HG02678 (cell line): ENCODE results near the gene CCDC70.
"Not testable (repeated sequence)": the region's sequence is repeated elsewhere in the genome, so short reads cannot be mapped to it uniquely, and the experiment has no call there.

Experiments
- ATAC-seq: cut with Tn5 transposase; IDR thresholded peaks from one replicate; pipeline ENCODE4 v1.9.1; 2021; ENCODE audit warnings: mild to moderate bottlenecking, moderate library complexity; ENCODE audit not compliant: unreplicated experiment

Gene CCDC70

GRCh38 chr13:51861723-51862300, at the start of gene CCDC70:
CCDC70 (plus strand) TSS chr13:51861969; CDS start chr13:51865412, 3,443 bp downstream.
- ATAC-seq = no peak

GRCh38 chr13:51814071-51814470, 47.7 kb upstream of the CCDC70 start:
- no peak for ATAC-seq

GRCh38 chr13:51814825-51815650, 46.7 kb upstream of the CCDC70 start:
- ATAC-seq = peak; percentile 63

GRCh38 chr13:51815848-51816247, 45.9 kb upstream of the CCDC70 start:
- no peak for ATAC-seq

- no peak for ATAC-seq
Observed at GRCh38 chr13:51816604-51817249, 45.0 kb upstream of the CCDC70 start.

GRCh38 chr13:51817717-51818116, 44.1 kb upstream of the CCDC70 start:
- ATAC-seq = no peak

- no peak for ATAC-seq
Observed at GRCh38 chr13:51818276-51818675, 43.5 kb upstream of the CCDC70 start.

- peak; percentile 47 for ATAC-seq
Observed at GRCh38 chr13:51818781-51819511, 42.8 kb upstream of the CCDC70 start.

GRCh38 chr13:51819544-51819943, 42.2 kb upstream of the CCDC70 start:
- ATAC-seq = no peak

- ATAC-seq = no peak
Observed at GRCh38 chr13:51820016-51820597, 41.7 kb upstream of the CCDC70 start.

- no peak for ATAC-seq
Observed at GRCh38 chr13:51821606-51822005, 40.2 kb upstream of the CCDC70 start.

GRCh38 chr13:51822106-51822815, 39.5 kb upstream of the CCDC70 start:
- ATAC-seq = no peak

GRCh38 chr13:51823359-51823758, 38.4 kb upstream of the CCDC70 start:
- ATAC-seq = no peak

- ATAC-seq = no peak
Observed at GRCh38 chr13:51823863-51824262, 37.9 kb upstream of the CCDC70 start.

- ATAC-seq = not testable (repeated sequence)
Observed at GRCh38 chr13:51824712-51825111, 37.1 kb upstream of the CCDC70 start.

- ATAC-seq = no peak
Observed at GRCh38 chr13:51825165-51825592, 36.6 kb upstream of the CCDC70 start.

GRCh38 chr13:51825681-51826254, 36.0 kb upstream of the CCDC70 start:
- no peak for ATAC-seq

GRCh38 chr13:51826606-51827005, 35.2 kb upstream of the CCDC70 start:
- no peak for ATAC-seq

GRCh38 chr13:51827254-51827653, 34.5 kb upstream of the CCDC70 start:
- no peak for ATAC-seq
